H1 (cell line): ENCODE data around the gene TRIM27.

Source experiments
- CHD2 ChIP-seq: IDR thresholded peaks from 2 replicates; pipeline ENCODE4 v1.6.1; 2012; ENCODE audit warnings: low read length, improper control_type of control experiment
- CREB1 ChIP-seq: IDR thresholded peaks from 2 replicates; pipeline ENCODE4 v1.6.1; 2012; ENCODE audit warnings: inconsistent platforms
- EP300 ChIP-seq, 2 experiments: IDR thresholded peaks; 1 replicate in 1 of 2; 2 replicates in 1 of 2; pipeline ENCODE4 v1.6.1; 2011 to 2012; ENCODE audit warnings: low read depth in 2 of 2, low read length in 2 of 2, mild to moderate bottlenecking in 2 of 2, borderline replicate concordance in 1 of 2, inconsistent platforms in 1 of 2, moderate library complexity in 1 of 2
- EZH2 ChIP-seq: fragments of 200-600 bp; sonication (generic); IDR thresholded peaks from 2 replicates; pipeline ENCODE4 v1.7.1; 2012; ENCODE audit warnings: low read depth, mild to moderate bottlenecking, moderate library complexity, low read length, inconsistent platforms; ENCODE audit not compliant: severe bottlenecking
- GTF2F1 ChIP-seq: IDR thresholded peaks from 2 replicates; pipeline ENCODE4 v1.6.1; 2012; ENCODE audit warnings: low read depth, low read length, improper control_type of control experiment, borderline replicate concordance
- NRF1 ChIP-seq: IDR thresholded peaks from 2 replicates; pipeline ENCODE4 v1.6.1; 2011; ENCODE audit warnings: mild to moderate bottlenecking, low read depth, low read length, improper control_type of control experiment
- POLR2A ChIP-seq, 2 experiments: IDR thresholded peaks; 1 replicate in 1 of 2; 2 replicates in 1 of 2; pipeline ENCODE4 v1.6.1; 2011; ENCODE audit warnings: low read depth in 2 of 2, low read length in 2 of 2, mild to moderate bottlenecking in 2 of 2; ENCODE audit errors: control extremely low read depth in 1 of 2
- POLR2AphosphoS5 ChIP-seq: IDR thresholded peaks from 2 replicates; pipeline ENCODE4 v1.6.1; 2011; ENCODE audit warnings: low read depth, low read length
- RFX5 ChIP-seq: IDR thresholded peaks from 2 replicates; pipeline ENCODE4 v1.6.1; 2011; ENCODE audit warnings: low read depth, low read length, improper control_type of control experiment, borderline replicate concordance
- TF ChIP-seq, protein P1 (sequence below), 3 experiments: IDR thresholded peaks; 1 replicate in 2 of 3; 2 replicates in 1 of 3; pipeline versions ENCODE4 v1.5.1 to v1.6.1; 2011; ENCODE audit warnings: low read length in 3 of 3, mild to moderate bottlenecking in 3 of 3, inconsistent platforms in 2 of 3, low read depth in 1 of 3, moderate library complexity in 1 of 3; ENCODE audit not compliant: insufficient read depth in 1 of 3; ENCODE audit errors: control extremely low read depth in 1 of 3
- TF ChIP-seq, protein P2 (sequence below): IDR thresholded peaks from 2 replicates; pipeline ENCODE4 v1.6.1; 2012; ENCODE audit warnings: low read length, inconsistent platforms
- TF ChIP-seq, protein P3 (sequence below): IDR thresholded peaks from 2 replicates; pipeline ENCODE4 v1.6.1; 2012; ENCODE audit warnings: inconsistent platforms
- TF ChIP-seq, protein P4 (sequence below): IDR thresholded peaks from 2 replicates; pipeline ENCODE4 v1.6.1; 2012; ENCODE audit warnings: inconsistent platforms
- TF ChIP-seq, protein P5 (sequence below): IDR thresholded peaks from 2 replicates; pipeline ENCODE4 v1.6.1; 2011; ENCODE audit warnings: low read length, improper control_type of control experiment

DNA sequence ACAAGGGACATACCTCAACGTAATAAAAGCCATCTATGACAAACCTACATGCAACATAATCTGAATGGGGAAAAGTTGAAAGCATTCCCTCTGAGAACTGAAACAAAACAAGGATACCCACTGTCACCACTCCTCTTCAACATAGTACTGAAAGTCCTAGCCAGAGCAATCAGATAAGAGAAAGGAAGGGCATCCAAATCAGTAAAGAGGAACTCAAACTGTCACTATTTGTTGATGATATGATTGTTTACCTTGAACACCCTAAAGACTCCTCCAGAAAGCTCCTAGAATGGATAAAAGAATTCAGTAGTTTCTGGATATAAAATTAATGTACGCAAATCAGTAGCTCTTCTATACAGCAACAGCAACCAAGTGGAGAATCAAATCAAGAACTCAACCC, 41.9 kb upstream of the TRIM27 start:
- TF ChIP-seq CREB1 (no peak), NRF1 (no peak), CHD2 (no peak), POLR2AphosphoS5 (no peak), POLR2A (IDR thresholded peaks at IDR 0.05; ENCODE audit: control extremely low read depth in 1 of 2, low read depth in 2 of 2, low read length in 2 of 2) (no peak), EP300 (IDR thresholded peaks at IDR 0.05; ENCODE audit: borderline replicate concordance in 1 of 2, low read depth in 2 of 2, low read length in 2 of 2) (no peak), RFX5 (no peak), EZH2 (no peak), GTF2F1 (no peak)
- TF ChIP-seq, protein P1, sequence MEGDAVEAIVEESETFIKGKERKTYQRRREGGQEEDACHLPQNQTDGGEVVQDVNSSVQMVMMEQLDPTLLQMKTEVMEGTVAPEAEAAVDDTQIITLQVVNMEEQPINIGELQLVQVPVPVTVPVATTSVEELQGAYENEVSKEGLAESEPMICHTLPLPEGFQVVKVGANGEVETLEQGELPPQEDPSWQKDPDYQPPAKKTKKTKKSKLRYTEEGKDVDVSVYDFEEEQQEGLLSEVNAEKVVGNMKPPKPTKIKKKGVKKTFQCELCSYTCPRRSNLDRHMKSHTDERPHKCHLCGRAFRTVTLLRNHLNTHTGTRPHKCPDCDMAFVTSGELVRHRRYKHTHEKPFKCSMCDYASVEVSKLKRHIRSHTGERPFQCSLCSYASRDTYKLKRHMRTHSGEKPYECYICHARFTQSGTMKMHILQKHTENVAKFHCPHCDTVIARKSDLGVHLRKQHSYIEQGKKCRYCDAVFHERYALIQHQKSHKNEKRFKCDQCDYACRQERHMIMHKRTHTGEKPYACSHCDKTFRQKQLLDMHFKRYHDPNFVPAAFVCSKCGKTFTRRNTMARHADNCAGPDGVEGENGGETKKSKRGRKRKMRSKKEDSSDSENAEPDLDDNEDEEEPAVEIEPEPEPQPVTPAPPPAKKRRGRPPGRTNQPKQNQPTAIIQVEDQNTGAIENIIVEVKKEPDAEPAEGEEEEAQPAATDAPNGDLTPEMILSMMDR (IDR thresholded peaks at IDR 0.05; ENCODE audit: control extremely low read depth in 1 of 3, insufficient read depth in 1 of 3, low read depth in 1 of 3, low read length in 3 of 3): no peak
- TF ChIP-seq, protein P2, sequence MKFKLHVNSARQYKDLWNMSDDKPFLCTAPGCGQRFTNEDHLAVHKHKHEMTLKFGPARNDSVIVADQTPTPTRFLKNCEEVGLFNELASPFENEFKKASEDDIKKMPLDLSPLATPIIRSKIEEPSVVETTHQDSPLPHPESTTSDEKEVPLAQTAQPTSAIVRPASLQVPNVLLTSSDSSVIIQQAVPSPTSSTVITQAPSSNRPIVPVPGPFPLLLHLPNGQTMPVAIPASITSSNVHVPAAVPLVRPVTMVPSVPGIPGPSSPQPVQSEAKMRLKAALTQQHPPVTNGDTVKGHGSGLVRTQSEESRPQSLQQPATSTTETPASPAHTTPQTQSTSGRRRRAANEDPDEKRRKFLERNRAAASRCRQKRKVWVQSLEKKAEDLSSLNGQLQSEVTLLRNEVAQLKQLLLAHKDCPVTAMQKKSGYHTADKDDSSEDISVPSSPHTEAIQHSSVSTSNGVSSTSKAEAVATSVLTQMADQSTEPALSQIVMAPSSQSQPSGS: no peak
- TF ChIP-seq, protein P3, sequence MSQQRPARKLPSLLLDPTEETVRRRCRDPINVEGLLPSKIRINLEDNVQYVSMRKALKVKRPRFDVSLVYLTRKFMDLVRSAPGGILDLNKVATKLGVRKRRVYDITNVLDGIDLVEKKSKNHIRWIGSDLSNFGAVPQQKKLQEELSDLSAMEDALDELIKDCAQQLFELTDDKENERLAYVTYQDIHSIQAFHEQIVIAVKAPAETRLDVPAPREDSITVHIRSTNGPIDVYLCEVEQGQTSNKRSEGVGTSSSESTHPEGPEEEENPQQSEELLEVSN: no peak
- TF ChIP-seq, protein P4, sequence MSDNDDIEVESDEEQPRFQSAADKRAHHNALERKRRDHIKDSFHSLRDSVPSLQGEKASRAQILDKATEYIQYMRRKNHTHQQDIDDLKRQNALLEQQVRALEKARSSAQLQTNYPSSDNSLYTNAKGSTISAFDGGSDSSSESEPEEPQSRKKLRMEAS: no peak
- TF ChIP-seq, protein P5, sequence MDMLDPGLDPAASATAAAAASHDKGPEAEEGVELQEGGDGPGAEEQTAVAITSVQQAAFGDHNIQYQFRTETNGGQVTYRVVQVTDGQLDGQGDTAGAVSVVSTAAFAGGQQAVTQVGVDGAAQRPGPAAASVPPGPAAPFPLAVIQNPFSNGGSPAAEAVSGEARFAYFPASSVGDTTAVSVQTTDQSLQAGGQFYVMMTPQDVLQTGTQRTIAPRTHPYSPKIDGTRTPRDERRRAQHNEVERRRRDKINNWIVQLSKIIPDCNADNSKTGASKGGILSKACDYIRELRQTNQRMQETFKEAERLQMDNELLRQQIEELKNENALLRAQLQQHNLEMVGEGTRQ: no peak
